C4-2B (cell line): ENCODE data around the gene DENND1A.

Source experiments
- ZFX ChIP-seq: fragments of 450-650 bp; IDR thresholded peaks from 2 replicates; pipeline ENCODE4 v1.6.1; 2017
- TF ChIP-seq, protein P1 (sequence below): fragments of 450-650 bp; conservative IDR thresholded peaks from 2 replicates; pipeline ENCODE4 v1.5.1; 2017; ENCODE audit warnings: mild to moderate bottlenecking

DNA sequence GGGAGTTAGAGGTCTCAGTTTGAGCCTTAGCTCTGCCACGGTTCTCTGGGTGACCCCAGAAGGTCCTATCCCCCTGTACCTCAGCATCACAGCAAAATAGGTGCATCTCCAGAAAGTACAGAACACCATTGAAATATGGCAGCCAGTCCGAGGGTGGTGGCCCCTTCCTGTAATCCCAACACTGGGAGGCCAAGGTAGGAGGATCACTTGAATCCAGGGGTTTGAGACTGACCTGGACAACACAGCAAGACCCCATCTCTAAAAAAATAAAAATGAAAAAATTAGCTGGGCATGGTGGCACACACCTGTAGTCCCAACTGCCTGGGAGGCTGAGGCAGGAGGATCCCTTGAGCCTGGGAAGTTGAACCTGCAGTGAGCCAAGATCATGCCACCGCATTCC lies 580.9 kb downstream of the DENND1A start:
- no peak for TF ChIP-seq ZFX
- TF ChIP-seq, protein P1, sequence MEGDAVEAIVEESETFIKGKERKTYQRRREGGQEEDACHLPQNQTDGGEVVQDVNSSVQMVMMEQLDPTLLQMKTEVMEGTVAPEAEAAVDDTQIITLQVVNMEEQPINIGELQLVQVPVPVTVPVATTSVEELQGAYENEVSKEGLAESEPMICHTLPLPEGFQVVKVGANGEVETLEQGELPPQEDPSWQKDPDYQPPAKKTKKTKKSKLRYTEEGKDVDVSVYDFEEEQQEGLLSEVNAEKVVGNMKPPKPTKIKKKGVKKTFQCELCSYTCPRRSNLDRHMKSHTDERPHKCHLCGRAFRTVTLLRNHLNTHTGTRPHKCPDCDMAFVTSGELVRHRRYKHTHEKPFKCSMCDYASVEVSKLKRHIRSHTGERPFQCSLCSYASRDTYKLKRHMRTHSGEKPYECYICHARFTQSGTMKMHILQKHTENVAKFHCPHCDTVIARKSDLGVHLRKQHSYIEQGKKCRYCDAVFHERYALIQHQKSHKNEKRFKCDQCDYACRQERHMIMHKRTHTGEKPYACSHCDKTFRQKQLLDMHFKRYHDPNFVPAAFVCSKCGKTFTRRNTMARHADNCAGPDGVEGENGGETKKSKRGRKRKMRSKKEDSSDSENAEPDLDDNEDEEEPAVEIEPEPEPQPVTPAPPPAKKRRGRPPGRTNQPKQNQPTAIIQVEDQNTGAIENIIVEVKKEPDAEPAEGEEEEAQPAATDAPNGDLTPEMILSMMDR, result no peak
